RWPE1 (cell line): ENCODE results near the gene COX6B2.

Experiments used
- CTCF ChIA-PET: fragments of 350-600 bp; sonication (Branson Sonifier 250); formaldehyde crosslinking; extraction: SDS; loops from one replicate; lab custom pipeline; 2021; lab: Yijun Ruan, JAX
- POLR2A ChIA-PET: fragments of 400-600 bp; formaldehyde crosslinking; extraction: SDS; loops from one replicate; lab custom pipeline; 2020; ENCODE audit warnings: antibody characterized with exemption; ENCODE audit not compliant: low non-redundant PET; lab: Yijun Ruan, JAX
- DNase-seq: peaks from one replicate; pipeline ENCODE4 v3.0.0; 2012; ENCODE audit warnings: low spot score
- H3K27ac ChIP-seq: fragments of 450-650 bp; 2 replicates; pipeline ENCODE4 v1.5.1; 2017
- CTCF ChIP-seq: fragments of 450-650 bp; conservative IDR thresholded peaks from 2 replicates; pipeline ENCODE4 v1.5.1; 2017; ENCODE audit warnings: low read depth, mild to moderate bottlenecking

Gene COX6B2

GRCh38 chr19:55299991-55300390 lies 54.5 kb downstream of the COX6B2 start:
- CTCF ChIA-PET = interaction anchor here (3.4 kb wide), 1 partner anchor 84 kb away, joined by 21 read pairs; the partner anchor contains the start of gene TMEM238
- no peak overlapping the region for H3K27ac ChIP-seq
- POLR2A ChIA-PET = no interaction called here
- TF ChIP-seq CTCF = no peak
- no peak for DNase-seq
